ENCODE measurements around the gene AGK.

DNA sequence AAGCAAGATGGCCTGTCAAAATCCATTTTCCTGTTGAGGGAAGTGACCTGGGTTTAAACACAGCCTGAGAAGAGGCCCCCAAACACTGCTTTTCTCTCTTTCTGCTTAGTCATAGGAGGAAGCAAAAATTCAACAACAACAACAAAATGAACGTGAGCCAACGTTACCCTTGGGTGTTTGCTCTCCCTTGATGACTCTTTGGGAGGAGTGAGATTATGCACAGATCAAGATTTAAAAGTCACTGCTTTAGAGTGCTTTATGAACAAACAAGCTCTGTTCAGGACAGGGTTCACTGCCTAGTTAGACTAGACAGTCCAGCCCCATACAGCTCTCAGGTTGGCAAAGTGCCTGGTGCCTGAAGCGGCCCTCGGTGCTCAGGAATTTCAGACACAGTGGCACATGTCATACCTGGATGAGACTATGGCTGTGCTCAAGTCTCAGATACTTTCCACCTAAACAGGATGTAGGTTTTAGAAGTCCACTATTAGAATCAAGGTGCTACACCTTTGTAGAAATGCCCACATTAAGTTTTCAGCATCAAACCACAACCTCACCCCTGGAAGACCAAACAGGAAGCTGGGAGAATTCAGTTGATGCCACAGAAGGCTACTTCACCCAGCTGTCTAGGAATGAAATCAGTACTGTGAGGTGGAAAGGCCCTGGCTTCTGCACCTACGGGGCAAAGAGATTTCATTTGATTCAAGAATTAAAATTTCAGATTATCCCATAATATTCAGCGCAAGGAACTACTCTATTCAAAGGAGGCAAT lies 112.1 kb downstream of the AGK start:
- TF ChIP-seq CTCF (optimal IDR thresholded peaks at IDR 0.05 in 1 of 3, IDR thresholded peaks at IDR 0.05 in 1 of 3, conservative IDR thresholded peaks at IDR 0.05 in 1 of 3; ENCODE audit: extremely low read depth in 1 of 3, insufficient read depth in 2 of 3, low read length in 3 of 3) (no peak), EZH2 (IDR thresholded peaks at IDR 0.05; ENCODE audit: low read length) (no peak)

Data from keratinocyte (primary cell).